Lung (tissue), 12 donors: Measurements from ENCODE around the gene SLMAP. TPM values are rescaled to one million over a fixed set of nuclear protein-coding genes. Genes with fewer than 3 reads are reported as not detected.

Experiments used
- ATAC-seq: fragments of 200-7000 bp; cut with Tn5 transposase; one replicate; pipeline ENCODE4 v1.9.1; 2020; ENCODE audit warnings: moderate number of reproducible peaks; ENCODE audit not compliant: insufficient read depth, low FRiP score
- DNase-seq, 3 donors: peaks; one replicate each; pipeline ENCODE4 v3.0.0-alpha.2; 2013 to 2017
- H3K27ac ChIP-seq, 2 donors: one replicate each; pipeline ENCODE4 v1.5.1; 2013; ENCODE audit warnings: mild to moderate bottlenecking in 2 of 2, moderate library complexity in 2 of 2, control low read depth in 1 of 2, inconsistent platforms in 1 of 2, low read depth in 1 of 2, low read length in 1 of 2
- H3K27me3 ChIP-seq, 3 donors: one replicate each; pipeline ENCODE4 v1.5.1; 2013; ENCODE audit warnings: low read length in 2 of 3; ENCODE audit not compliant: control insufficient read depth in 3 of 3, insufficient read depth in 3 of 3
- H3K36me3 ChIP-seq, 4 donors: one replicate each; pipeline ENCODE4 v1.5.1; 2013; ENCODE audit warnings: low read length in 4 of 4, mild to moderate bottlenecking in 1 of 4, moderate library complexity in 1 of 4; ENCODE audit not compliant: control insufficient read depth in 4 of 4, insufficient read depth in 4 of 4
- H3K4me1 ChIP-seq, 5 donors: one replicate each; pipeline ENCODE4 v1.5.1; 2013; ENCODE audit warnings: low read length in 5 of 5, mild to moderate bottlenecking in 2 of 5, moderate library complexity in 1 of 5; ENCODE audit not compliant: control insufficient read depth in 5 of 5, insufficient read depth in 5 of 5
- H3K4me3 ChIP-seq: one replicate; pipeline ENCODE4 v1.5.1; 2013; ENCODE audit warnings: mild to moderate bottlenecking, control low read depth, moderate library complexity
- H3K9ac ChIP-seq, 2 donors: one replicate each; pipeline ENCODE4 v1.5.1; 2013; ENCODE audit warnings: low read length in 2 of 2, control low read depth in 1 of 2; ENCODE audit not compliant: insufficient read depth in 1 of 2
- H3K9me3 ChIP-seq, 4 donors: one replicate each; pipeline ENCODE4 v1.5.1; 2013; ENCODE audit warnings: low read length in 3 of 4, mild to moderate bottlenecking in 1 of 4, moderate library complexity in 1 of 4; ENCODE audit not compliant: control insufficient read depth in 4 of 4, insufficient read depth in 3 of 4
- CTCF ChIP-seq: IDR thresholded peaks from 2 replicates; pipeline ENCODE4 v1.5.1; 2012; ENCODE audit warnings: mild to moderate bottlenecking; ENCODE audit errors: control extremely low read depth, extremely low read depth
- WGBS, 2 donors: extraction: QIAGEN DNeasy Blood & Tissue Kit; methylation state at CpG; one replicate each; pipeline ENCODE4 v1.1.7; 2013; 5-methylcytosine and 5-hydroxymethylcytosine counted together
- polyA plus RNA-seq, 2 donors: library from polyadenylated mRNA; stranded (reverse); fragments of 200-250 nt; gene quantifications; one replicate each; pipeline ENCODE4 v1.2.1, GENCODE V29; 2013
- total RNA-seq, 2 donors: library from RNA; depleted of rRNA in 1 of 2; stranded (reverse); fragments of >200 nt in 1 of 2; gene quantifications; one replicate each; pipeline ENCODE4 v1.2.1, GENCODE V29; 2014 to 2021
- donor health status: control.
- donor health status: control.
- donor health status: Bipolar disorder and iron deficiency.
- donor health status: healthy.
- donor health status: DM: yes; HTN: yes; CAD: no.

SLMAP gene
- total and polyA plus RNA-seq, 4 donors: 11.4 to 118 (median 47.2) TPM

GRCh38 chr3:57852896-57853295 lies 96.8 kb downstream of the SLMAP start:
- Histone ChIP-seq H3K9me3 (no peaks in the 10 kb centered on the region), H3K27me3 (no peaks in the 10 kb centered on the region), H3K4me1 (peaks cover 0 to 4% (median 0%) of the 10 kb centered on the region in 5 donors), H3K27ac (no peak overlapping the region), H3K9ac (no peak overlapping the region), H3K4me3 (no peak overlapping the region), H3K36me3 (peaks cover 0 to 5% (median under 1%) of the 10 kb centered on the region in 4 donors)
- DNase-seq (peak in 2 of 3 donors; percentile 43 to 49), ATAC-seq (no peak)
- 79 to 87% methylated on average over 1 of the region's 1 CpG for WGBS, 2 donors
- TF ChIP-seq CTCF: no peak

GRCh38 chr3:57855281-57855680 lies 99.2 kb downstream of the SLMAP start:
- Histone ChIP-seq H3K4me3 (no peak overlapping the region), H3K4me1 (no peaks in the 10 kb centered on the region), H3K27ac (no peak overlapping the region), H3K27me3 (no peaks in the 10 kb centered on the region), H3K9me3 (no peaks in the 10 kb centered on the region), H3K36me3 (peaks cover 0 to 9% (median 4%) of the 10 kb centered on the region in 4 donors), H3K9ac (no peak overlapping the region)
- WGBS, 2 donors: 96 to 98% methylated on average over 1 of the region's 1 CpG
- no peak for ATAC-seq
- no peak for DNase-seq
- no peak for TF ChIP-seq CTCF

GRCh38 chr3:57855943-57856342 lies 99.8 kb downstream of the SLMAP start:
- Histone ChIP-seq H3K36me3 (peaks cover 0 to 12% (median 5%) of the 10 kb centered on the region in 4 donors), H3K4me1 (no peaks in the 10 kb centered on the region), H3K27ac (no peak overlapping the region), H3K4me3 (no peak overlapping the region), H3K9me3 (no peaks in the 10 kb centered on the region), H3K9ac (no peak overlapping the region), H3K27me3 (no peaks in the 10 kb centered on the region)
- ATAC-seq: no peak
- 92 to 96% methylated on average over 4 of the region's 4 CpGs for WGBS, 2 donors
- no peak for TF ChIP-seq CTCF
- no peak for DNase-seq

- Histone ChIP-seq H3K4me3 (no peak overlapping the region), H3K27me3 (no peaks in the 10 kb centered on the region), H3K36me3 (peaks cover 0 to 12% (median 5%) of the 10 kb centered on the region in 4 donors), H3K9ac (no peak overlapping the region), H3K27ac (no peak overlapping the region), H3K4me1 (no peaks in the 10 kb centered on the region), H3K9me3 (no peaks in the 10 kb centered on the region)
- ATAC-seq: no peak
- peak in 1 of 3 donors; percentile 21 for DNase-seq
- 66 to 82% methylated on average over 2 of the region's 2 CpGs for WGBS, 2 donors
- no peak for TF ChIP-seq CTCF
Observed at GRCh38 chr3:57856675-57857074, 100.6 kb downstream of the SLMAP start.
